ENCODE measurements around the gene RBM17. TPM values are rescaled to one million over a fixed set of nuclear protein-coding genes. Genes with fewer than 3 reads are reported as not detected.

The RBM17 gene
- total and polyA plus RNA-seq, 2 of the 13 experiments (the other 11 are each of a cell fraction or from before 2014, with no cell fraction given) = 30.7 to 77.5 TPM

- TF ChIP-seq ZNF687 (CRISPR knock-in tag; IDR thresholded peaks at IDR 0.05) (0 out of 2 replicates have a peak, but pooled peaks have one; percentile 39), ZNF17 (CRISPR knock-in tag; IDR thresholded peaks at IDR 0.05) (no peak), SRF (IDR thresholded peaks at IDR 0.05; ENCODE audit: low read depth, low read length) (peak; percentile 85), KDM3A (CRISPR knock-in tag; IDR thresholded peaks at IDR 0.05; ENCODE audit: low read depth) (no peak), HNRNPK (IDR thresholded peaks at IDR 0.05; ENCODE audit: low read depth, low read length, poor library complexity, severe bottlenecking) (peak; percentile 17), ZBTB38 (CRISPR knock-in tag; IDR thresholded peaks at IDR 0.05) (no peak), THYN1 (CRISPR knock-in tag; IDR thresholded peaks at IDR 0.05; ENCODE audit: borderline replicate concordance, low read depth) (no peak), TFDP1 (CRISPR knock-in tag; IDR thresholded peaks at IDR 0.05; ENCODE audit: borderline replicate concordance) (0 out of 2 replicates have a peak, but pooled peaks have one; percentile 60), ZMYM4 (CRISPR knock-in tag; IDR thresholded peaks at IDR 0.05) (0 out of 2 replicates have a peak, but pooled peaks have one; percentile 12), RNF219 (CRISPR knock-in tag; IDR thresholded peaks at IDR 0.05) (no peak), POLR2G (IDR thresholded peaks at IDR 0.05; ENCODE audit: low read depth, low read length) (0 out of 2 replicates have a peak, but pooled peaks have one; percentile 32), ARHGAP35 (CRISPR knock-in tag; IDR thresholded peaks at IDR 0.05; ENCODE audit: borderline replicate concordance) (0 out of 2 replicates have a peak, but pooled peaks have one; percentile 21), ARID4A (CRISPR knock-in tag; IDR thresholded peaks at IDR 0.05; ENCODE audit: borderline replicate concordance) (0 out of 2 replicates have a peak, but pooled peaks have one; percentile 33), U2AF2 (IDR thresholded peaks at IDR 0.05; ENCODE audit: low read depth, low read length) (no peak), ZNF703 (CRISPR knock-in tag; IDR thresholded peaks at IDR 0.05; ENCODE audit: borderline replicate concordance) (no peak), ZZZ3 (CRISPR knock-in tag; IDR thresholded peaks at IDR 0.05; ENCODE audit: borderline replicate concordance) (no peak)
Measured at GRCh38 chr10:6144406-6145165, 55.8 kb downstream of the RBM17 start (continued).

Data from HepG2 (cell line).